ENCODE results near the gene DIPK1C. TPM values are rescaled to one million over a fixed set of nuclear protein-coding genes. Genes with fewer than 3 reads are reported as not detected.

Gene DIPK1C
- total RNA-seq, 1 donor from 2014 or later, result not detected

DNA sequence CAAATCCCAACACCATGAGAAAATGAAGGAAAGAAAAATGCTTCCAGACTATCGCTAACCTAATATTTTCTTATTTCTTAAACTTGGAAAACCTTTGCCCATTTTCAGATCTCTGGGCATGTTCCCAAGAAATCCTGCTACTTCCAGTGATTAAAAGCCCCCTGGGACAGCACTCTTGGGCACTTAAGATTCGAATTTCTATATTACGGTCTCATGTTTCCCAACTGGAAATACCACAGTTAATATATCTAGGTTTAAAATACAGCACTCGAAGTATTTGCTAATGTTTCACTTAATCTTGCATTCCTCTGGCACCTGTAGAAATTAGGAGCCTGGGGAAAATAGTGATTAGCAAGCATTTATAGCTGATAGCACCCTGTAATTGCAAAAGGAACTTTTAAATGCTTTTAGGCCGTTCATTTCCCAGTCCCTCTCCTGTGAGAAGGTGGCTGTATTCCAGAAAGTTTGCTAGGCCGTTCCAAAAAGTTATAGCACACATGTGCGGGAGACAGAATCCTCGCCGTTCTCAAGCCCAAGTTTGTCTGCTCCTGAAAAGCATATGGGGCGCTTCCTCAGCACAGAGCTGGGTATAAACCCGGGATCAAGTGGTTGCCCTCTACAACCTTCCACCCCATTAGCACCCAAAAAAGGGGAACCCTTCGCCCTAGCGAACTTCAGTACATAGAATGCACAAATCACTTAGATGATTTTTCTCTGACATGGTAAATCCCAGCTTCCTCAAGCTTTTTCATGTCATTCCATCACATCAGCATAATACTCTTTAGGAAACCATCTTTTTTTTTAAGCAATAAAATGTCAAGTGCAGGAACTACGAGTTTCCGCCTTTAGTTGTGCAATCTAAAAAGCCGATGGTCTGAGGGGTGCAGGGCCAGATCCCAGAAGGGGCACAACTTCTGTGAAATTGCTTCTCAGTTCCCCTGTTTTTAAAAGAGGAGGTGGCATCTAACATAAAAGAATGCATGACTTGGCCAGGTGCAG is 60.6 kb downstream of the DIPK1C start:
- peaks cover 18% of the 10 kb centered on the region for H3K27me3 Mint-ChIP-seq
- no peaks in the 10 kb centered on the region for H3K36me3 Mint-ChIP-seq (ENCODE audit: insufficient read depth)
- no peak overlapping the region for H3K4me3 Mint-ChIP-seq (ENCODE audit: low read depth)
- TF ChIP-seq, protein P1, sequence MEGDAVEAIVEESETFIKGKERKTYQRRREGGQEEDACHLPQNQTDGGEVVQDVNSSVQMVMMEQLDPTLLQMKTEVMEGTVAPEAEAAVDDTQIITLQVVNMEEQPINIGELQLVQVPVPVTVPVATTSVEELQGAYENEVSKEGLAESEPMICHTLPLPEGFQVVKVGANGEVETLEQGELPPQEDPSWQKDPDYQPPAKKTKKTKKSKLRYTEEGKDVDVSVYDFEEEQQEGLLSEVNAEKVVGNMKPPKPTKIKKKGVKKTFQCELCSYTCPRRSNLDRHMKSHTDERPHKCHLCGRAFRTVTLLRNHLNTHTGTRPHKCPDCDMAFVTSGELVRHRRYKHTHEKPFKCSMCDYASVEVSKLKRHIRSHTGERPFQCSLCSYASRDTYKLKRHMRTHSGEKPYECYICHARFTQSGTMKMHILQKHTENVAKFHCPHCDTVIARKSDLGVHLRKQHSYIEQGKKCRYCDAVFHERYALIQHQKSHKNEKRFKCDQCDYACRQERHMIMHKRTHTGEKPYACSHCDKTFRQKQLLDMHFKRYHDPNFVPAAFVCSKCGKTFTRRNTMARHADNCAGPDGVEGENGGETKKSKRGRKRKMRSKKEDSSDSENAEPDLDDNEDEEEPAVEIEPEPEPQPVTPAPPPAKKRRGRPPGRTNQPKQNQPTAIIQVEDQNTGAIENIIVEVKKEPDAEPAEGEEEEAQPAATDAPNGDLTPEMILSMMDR (IDR thresholded peaks at IDR 0.05; ENCODE audit: unreplicated experiment), result no peak
- H3K27ac Mint-ChIP-seq, result no peak overlapping the region
- DNase-seq (ENCODE audit: low spot score, unreplicated experiment), result no peak
- peaks cover 5% of the 10 kb centered on the region for H3K4me1 Mint-ChIP-seq (ENCODE audit: low read depth)
- no peaks in the 10 kb centered on the region for H3K9me3 Mint-ChIP-seq (ENCODE audit: low read depth)

- Mint-ChIP-seq H3K27me3 (peaks cover 14% of the 10 kb centered on the region), H3K4me3 (ENCODE audit: low read depth) (no peak overlapping the region), H3K27ac (no peak overlapping the region), H3K4me1 (ENCODE audit: low read depth) (peaks cover 5% of the 10 kb centered on the region), H3K9me3 (ENCODE audit: low read depth) (no peaks in the 10 kb centered on the region), H3K36me3 (ENCODE audit: insufficient read depth) (no peaks in the 10 kb centered on the region)
- TF ChIP-seq, protein P1 (IDR thresholded peaks at IDR 0.05; ENCODE audit: unreplicated experiment), result no peak
- DNase-seq (ENCODE audit: low spot score, unreplicated experiment), result no peak
Measured at GRCh38 chr18:74395648-74396154, 61.4 kb downstream of the DIPK1C start.

GRCh38 chr18:74395006-74395405 is 62.1 kb downstream of the DIPK1C start:
- Mint-ChIP-seq H3K9me3 (ENCODE audit: low read depth) (no peaks in the 10 kb centered on the region), H3K4me3 (ENCODE audit: low read depth) (no peak overlapping the region), H3K4me1 (ENCODE audit: low read depth) (peaks cover 5% of the 10 kb centered on the region), H3K27me3 (peaks cover 14% of the 10 kb centered on the region), H3K27ac (no peak overlapping the region), H3K36me3 (ENCODE audit: insufficient read depth) (no peaks in the 10 kb centered on the region)
- no peak for DNase-seq (ENCODE audit: low spot score, unreplicated experiment)
- TF ChIP-seq, protein P1 (IDR thresholded peaks at IDR 0.05; ENCODE audit: unreplicated experiment), result no peak

- Mint-ChIP-seq H3K27me3 (peaks cover 14% of the 10 kb centered on the region), H3K36me3 (ENCODE audit: insufficient read depth) (no peaks in the 10 kb centered on the region), H3K4me3 (ENCODE audit: low read depth) (no peak overlapping the region), H3K4me1 (ENCODE audit: low read depth) (peaks cover 8% of the 10 kb centered on the region), H3K9me3 (ENCODE audit: low read depth) (no peaks in the 10 kb centered on the region), H3K27ac (no peak overlapping the region)
- DNase-seq (ENCODE audit: low spot score, unreplicated experiment), result no peak
- TF ChIP-seq, protein P1 (IDR thresholded peaks at IDR 0.05; ENCODE audit: unreplicated experiment), result no peak
Measured at GRCh38 chr18:74392323-74392722, 64.8 kb downstream of the DIPK1C start.

- Mint-ChIP-seq H3K27me3 (peaks cover 14% of the 10 kb centered on the region), H3K4me3 (ENCODE audit: low read depth) (no peak overlapping the region), H3K4me1 (ENCODE audit: low read depth) (peaks cover 5% of the 10 kb centered on the region), H3K9me3 (ENCODE audit: low read depth) (no peaks in the 10 kb centered on the region), H3K36me3 (ENCODE audit: insufficient read depth) (no peaks in the 10 kb centered on the region), H3K27ac (no peak overlapping the region)
- TF ChIP-seq, protein P1 (IDR thresholded peaks at IDR 0.05; ENCODE audit: unreplicated experiment), result no peak
- no peak for DNase-seq (ENCODE audit: low spot score, unreplicated experiment)
Measured at GRCh38 chr18:74390900-74391299, 66.2 kb downstream of the DIPK1C start.
